Measurements from ENCODE around the gene CIC.
A peak's percentile ranks its signal among the peaks of the same experiment; 100 is the strongest.

The CIC gene

DNA sequence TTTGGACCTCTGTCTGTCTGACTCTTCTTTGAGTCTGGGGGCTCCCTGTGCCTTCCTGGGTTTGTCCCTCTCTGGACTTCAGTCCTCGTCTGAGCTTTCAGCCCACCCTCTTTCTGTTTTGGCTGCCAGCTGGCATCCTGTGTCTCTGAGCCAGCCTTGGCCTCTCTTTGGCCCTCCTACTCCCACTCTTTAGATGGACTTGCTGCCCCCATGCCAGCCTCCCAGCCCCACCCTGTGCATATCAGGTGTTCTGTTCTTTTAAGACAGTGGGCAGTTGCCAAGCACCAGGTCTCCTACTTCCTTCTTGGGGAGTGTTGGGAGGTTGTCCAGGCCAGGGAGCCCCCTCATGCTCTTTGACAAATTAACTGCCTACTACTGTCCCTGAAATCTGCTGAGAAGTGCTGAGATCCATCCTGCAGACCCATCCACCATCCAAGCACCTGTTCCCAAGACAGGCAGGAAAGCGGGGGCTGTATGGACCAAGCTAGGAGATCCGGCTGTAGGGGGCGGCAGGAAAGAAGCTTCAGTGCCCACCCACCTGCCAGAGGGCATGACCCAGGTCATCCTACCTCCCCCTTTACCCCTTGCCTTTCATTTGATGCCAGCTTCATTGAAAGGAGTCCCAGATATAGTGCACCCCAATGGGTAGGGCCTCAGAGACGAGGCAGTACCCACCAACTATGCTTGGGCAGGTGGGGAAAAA lies 9.6 kb downstream of the CIC start:
- DNase-seq: no peak

DNA sequence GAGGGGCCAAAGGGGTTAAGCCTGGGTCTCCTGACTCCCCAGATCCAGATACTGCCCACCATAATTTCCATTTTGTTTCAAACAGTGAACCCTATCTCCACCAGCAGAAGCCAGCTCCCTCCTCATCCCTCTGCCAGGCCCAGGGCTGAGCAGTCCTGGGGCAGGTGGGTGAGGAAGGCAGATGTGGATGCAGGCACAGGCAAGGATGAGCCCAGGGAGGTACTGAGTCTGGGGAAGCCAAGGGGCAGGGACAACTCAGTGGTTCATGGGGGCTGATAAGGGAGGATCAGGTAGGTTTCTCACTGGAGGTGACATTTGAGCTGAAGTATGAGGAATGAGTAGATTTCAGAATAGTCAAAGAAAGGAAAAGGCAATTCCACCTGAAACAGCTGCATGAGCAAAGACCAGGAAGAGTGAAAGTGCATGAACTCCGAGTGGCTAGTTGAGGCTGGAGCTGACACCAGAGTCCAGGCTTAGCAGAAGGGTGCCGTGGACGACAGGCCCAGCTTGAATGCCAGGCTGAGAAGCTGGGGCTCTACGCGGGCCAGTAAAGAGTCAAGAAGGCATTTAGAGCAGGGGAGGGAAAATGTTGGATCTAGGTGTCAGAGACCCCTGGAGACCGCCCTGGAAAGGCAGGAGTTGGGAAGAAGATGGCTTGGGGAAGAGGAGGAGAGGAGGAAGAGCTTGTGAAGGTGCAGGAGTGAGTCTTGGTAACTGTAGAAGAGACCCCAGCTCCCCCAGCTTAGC lies 10.3 kb downstream of the CIC start:
- no peak for DNase-seq

DNA sequence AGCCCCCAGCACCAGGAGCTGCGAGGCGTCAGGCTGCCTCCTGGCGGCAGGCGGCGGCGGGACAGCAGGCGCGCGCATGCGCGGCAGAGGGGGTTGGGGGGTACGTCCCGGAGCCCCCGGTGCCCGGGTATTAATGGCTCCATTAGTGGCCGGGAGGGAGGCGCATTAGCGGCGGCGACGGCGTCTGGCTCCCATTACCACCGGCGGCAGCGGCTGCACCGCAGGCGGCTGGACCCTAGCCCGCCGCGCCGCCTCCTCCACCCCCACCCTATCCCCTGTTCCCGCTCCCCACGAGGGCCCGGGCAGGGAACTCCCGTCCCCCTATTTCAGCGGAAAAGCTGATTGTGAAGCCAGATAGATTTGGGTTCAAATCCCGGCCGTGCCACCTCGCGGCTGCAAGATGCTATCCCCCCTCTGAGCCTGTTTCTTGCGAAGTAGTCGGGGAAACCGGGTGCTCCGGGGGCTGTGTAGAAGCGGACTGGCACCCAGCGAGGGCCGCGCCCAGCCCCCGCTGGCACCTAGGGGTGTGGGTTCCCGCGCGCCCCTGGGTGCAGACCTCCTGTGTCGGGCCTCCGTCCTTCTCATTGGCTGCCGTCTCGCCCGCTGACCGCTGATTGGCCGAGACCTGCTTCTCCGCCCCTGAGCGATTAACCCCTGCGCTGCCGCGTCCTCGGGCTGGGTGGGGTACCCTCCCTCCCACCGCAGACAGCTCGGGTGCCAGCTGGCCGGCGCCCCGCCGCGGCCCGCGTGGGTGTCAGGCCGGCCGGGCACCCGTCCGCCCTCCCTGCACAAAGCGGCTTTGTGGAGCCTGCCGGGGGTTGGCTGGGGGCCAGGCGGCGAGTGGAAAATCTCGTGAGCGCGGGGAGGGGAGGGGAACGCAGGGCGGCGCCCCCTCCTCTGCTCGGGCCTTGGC lies 11.1 kb downstream of the CIC start:
- peak; percentile 92 for DNase-seq

DNA sequence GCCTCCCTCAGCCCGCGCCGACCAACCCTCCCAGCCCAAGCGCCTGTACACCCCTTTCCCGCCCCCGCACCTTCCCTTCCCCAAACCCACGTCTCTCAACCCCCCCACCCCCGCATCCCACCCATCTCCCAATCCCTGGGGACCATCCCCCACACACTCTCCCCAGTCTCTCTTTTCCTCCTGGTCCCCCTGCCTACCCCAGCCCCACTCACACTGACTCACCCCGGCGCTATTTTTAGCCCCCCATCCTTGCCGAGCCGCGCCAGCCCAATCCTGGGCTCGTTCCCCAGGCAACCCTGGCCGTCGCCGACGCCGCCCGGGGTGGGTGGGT lies 11.7 kb downstream of the CIC start:
- no peak for DNase-seq

DNA sequence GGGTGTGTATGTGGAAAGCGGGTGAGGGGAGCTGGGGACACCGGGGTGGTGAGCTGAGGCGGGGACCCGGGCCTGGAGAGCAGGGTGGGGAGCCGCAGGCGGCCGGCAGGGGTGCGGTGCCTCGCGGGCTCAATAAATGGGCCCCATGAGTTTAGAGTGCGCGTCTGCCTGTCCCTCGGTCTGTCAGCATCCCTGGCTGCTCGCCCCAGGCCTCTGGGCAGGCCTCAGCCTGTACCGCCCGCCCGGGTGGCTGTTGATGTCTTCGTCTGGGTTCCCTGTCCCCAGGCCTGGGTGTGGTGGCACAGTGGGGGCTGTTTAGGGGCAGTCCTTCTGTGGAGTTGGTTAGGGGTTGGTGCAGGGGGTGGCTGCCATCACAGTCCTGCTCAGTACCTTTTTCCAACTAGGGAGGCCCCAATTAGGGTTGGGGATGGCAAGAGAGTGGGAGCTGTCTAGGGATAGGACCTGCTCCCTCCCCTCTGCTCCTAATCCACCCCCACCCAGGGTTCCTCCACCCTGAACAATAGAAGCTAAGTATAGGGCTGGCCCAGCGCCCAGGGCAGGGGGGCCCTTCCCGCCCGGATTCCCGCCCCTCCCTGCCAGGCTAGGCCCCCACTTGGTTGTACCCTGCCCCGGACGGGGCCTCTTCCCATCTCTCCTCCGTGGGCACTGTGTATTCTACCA lies 12.2 kb downstream of the CIC start:
- peak; percentile 71 for DNase-seq

DNA sequence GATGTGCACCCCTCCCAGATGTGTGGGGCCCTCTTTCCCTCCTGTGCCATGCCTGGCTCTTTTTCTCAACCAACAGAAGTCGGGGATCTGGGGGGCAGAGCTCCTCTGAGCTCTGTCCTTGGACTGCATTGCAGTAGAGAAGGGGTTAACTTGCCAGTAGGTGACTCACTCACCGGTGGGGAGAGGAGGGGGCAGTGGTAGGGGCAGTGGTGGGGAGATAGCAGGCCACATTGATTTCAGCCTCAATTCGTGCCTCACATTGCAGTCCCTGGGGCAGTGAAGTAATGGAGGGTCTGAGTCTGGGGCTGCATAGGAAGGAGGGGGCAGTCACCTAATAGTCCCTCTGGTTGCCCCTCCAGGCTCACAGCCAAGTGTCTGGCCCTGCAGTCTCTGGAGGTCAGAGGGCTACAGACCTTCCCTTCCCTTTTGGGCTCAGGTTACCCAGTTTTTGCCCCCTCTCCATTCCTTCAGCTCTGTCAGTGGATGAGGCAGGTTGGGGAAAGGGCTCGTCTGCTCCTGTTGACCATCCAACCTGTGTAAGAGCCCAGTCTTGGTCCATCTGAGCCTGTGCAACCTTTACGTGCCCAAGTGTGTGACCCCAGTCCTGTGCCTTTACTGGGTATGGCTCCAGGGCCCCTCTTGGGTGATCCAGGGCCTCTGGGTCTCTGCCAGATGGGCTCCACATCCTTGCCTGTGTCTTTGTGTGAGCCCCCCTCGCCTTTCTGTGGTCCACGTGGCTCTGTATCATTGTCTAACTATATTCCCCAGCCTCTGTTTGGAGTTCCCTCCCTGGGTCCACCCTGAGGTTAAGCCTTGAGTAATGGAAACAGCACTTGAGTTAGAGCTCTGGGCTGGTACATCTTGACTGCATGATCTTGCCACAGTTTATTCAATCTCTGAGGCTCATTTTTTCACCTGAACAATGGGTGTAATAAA lies 13.0 kb downstream of the CIC start:
- DNase-seq: peak; percentile 60

DNA sequence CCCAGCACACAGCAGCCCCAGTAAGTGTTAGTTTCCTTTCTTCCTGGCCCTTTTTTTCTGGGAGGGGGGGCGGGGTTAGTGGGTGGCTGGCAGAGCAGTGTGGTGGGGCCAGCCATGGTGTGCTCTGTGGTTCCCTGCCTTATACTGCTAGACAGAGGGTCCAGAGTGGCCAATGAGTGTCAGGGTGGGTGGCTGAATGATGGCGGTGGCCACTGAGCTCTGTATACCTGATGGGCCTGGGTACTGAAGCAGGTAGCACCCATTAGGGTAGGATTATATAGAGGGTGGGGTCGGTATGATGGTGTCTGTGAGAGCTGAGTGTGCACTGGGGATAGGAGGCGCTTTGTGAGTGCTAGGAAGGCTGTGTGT lies 13.8 kb downstream of the CIC start:
- no peak for DNase-seq

DNA sequence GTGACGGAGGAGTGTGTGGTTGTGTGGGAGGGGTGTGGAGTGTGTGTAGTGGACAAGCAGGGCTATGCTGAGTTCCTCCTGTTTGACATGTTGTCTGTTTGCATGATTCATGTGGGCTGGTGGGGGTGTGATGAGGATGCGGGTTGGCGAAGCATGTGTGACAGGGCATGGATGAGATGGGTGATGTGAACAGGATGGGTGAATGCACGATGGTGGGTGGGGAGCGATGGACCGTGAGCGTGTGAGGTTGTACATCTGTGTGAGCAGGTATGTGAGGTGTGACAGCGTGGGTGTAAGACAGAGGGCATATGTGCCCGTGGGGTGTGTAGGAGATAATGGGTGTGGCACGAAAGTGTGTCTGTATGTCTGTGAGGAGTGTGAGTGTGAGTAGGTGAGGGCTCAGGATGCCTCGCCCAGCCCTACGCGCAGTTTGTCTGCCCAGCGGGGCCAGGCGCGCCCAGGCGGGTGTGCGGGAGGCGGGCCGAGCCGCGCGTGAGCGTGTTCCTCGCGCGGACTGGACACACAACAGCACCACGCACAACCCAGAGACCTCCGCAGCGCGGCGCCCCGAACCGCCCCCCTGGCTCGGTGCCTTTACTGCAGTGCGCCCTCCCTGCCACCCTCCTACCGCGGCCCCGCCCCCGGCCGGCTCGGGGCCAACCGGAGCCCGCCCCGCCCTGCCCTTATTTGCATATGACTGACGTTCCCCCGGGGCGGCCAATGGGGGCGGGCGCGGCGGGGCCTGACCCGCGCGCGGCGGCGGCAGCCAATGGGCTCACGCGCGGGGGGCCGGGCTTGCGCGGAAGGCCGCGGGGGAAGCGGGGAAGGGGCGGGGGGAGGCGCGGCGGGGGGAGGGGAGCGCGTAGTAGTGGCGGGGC lies 14.4 kb downstream of the CIC start:
- peak; percentile 93 for DNase-seq

DNA sequence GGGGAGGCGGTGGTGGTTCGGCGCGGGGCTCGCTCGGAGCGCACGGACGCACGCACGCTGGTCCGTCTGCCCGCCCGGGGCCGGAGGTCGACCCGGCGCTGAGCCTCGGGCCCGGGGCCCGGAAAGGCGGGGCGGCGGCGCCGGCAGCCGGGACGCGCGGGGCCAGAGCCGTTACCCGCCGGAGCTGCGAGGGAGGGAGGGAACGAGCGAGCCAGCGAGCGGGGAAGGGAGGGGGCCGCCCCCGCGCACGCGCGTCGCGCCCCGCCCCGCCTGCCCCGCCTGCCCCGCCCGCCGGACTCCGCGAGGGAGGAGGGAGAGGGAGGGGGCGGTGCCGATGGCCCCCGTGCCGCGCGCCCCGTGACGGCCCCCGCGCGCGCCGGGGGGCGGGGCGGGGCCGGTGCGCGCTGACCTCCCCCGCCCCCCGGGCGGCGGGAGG lies 15.0 kb downstream of the CIC start:
- peak; percentile 74 for DNase-seq

DNA sequence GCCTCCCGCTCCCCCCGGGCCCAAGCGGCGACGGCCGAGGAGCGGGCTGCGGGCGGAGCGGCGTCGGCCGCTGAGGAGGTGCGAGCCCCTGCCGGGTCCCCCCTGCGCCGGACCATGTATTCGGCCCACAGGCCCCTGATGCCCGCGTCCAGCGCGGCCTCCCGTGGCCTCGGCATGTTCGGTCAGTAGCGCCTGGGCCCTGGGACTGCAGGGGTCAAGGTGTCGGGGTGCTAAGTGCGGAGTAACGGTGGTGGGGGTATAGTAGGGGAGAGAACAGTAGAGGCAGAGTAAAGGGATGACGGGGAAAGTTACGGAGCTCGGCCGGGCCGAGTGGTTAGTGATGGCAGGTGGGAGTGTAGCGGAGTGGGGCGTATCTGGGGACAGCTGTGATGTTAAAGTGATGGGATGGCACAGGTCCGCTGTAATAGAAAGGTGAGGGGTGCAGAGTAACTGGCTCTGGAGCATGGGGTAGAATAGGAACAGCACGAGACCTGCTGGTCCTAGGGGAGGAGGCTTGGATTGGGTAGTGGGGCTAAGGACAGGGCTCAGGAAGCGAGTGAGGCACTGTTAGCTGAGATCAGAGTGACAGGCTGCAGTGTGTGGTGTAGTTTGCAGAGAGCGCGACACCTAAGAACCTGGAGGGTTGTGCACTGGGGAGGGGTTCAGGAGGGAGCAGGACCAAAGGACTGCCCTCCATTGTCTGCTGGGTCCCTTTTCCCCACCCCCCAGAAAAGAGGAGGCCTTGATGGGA lies 15.7 kb downstream of the CIC start:
- no peak for DNase-seq

DNA sequence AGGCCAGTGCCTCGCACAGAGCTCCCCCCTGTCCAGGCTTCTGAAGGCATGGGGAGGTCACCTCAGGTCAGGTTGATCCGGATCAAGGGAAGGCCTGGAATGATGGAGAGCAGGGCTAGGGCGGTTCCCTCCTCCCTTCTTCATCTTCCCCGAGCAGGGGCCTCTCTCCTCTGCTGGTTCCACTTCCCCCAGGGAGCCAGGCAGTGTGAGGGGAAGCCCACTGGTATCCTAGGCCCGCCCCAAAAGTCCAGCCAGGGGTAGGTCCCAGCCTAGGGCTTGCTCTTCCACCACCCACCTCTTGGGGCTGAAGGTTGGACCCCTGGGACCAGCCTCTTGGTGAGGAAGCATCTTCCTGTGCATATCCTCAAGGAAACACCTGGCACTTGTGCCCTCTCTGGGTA lies 16.5 kb downstream of the CIC start:
- DNase-seq: no peak

DNA sequence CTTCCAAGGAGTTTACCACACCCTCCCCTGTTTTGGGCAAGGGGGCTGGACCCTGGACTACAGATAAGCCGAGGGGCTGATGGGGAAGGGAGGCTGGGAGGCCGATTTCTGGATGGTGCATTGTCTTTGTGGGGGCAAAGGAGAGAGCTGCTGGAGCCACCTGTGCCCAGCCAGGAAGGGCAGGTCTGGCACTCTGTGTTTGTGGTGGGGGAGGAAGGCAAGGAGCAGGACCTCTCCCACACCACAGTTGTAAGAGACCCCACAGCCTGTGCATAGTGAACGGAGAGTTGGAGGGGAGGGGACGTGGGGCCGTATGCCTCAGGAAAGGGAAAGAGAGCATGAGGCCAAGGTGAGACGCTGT lies 16.9 kb downstream of the CIC start:
- DNase-seq: no peak

DNA sequence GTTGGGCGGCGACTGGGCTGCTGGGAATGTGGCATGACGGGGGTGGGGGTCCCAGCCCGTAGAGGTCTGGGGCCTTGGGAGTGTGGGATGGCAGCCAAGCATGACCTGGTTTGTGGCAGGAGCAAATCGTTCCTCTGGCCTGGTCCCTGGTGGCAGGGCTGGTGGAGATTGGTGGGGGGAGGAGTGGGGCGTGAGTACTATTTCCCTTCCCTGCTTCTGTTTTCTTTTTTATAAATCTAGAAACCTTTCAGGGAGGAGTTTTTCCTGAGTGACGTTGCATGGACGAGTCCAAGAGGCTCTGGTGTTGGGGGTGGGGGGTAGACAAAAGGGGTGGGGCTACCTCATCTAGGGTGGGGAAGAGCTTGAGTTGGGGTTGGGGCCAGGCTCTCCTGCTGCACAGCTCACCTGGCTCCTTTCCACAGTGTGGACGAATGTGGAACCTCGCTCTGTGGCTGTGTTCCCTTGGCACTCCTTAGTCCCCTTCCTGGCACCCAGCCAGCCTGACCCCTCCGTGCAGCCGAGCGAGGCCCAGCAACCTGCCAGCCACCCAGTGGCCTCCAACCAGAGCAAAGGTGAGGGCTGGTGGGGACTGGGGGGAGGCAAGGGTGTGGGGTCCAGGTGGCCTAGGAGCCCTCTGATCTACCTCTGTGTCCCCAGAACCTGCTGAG lies 17.4 kb downstream of the CIC start:
- DNase-seq: no peak

DNA sequence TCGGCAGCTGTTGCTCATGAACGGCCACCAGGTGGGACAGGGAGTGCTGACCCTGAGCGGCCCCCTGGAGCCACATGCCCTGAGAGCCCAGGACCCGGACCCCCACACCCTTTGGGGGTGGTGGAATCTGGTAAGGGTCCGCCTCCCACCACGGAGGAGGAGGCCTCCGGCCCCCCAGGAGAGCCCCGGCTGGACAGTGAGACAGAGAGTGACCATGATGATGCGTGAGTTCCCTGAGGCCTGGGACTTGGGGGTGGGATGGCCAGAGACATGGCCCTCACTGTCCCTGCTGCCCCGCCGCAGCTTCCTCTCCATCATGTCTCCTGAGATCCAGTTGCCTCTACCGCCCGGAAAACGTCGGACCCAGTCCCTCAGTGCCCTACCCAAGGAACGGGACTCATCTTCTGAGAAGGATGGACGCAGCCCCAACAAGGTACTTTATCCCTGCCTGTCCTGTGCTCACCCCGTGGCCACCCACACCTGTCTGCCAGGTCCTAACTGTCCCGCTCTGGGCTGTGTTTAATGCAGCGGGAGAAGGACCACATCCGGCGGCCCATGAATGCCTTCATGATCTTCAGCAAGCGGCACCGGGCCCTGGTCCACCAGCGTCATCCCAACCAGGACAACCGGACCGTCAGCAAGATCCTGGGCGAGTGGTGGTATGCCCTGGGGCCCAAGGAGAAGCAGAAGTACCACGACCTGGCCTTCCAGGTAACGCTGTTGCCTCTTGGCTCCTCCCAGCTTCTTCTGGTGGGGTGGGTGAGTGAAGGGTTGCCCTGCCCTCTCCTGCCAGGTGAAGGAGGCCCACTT lies 18.2 kb downstream of the CIC start:
- DNase-seq: no peak

DNA sequence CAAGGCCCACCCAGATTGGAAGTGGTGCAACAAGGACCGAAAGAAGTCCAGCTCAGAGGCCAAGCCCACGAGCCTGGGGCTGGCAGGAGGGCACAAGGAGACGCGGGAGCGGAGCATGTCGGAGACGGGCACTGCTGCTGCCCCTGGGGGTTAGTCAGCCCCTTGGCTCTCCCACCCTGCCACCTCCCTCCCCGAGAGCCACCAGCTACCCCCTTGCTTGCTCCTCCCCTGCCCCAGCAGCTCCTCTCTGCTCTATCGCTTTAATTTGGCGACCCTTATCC lies 18.7 kb downstream of the CIC start:
- no peak for DNase-seq

DNA sequence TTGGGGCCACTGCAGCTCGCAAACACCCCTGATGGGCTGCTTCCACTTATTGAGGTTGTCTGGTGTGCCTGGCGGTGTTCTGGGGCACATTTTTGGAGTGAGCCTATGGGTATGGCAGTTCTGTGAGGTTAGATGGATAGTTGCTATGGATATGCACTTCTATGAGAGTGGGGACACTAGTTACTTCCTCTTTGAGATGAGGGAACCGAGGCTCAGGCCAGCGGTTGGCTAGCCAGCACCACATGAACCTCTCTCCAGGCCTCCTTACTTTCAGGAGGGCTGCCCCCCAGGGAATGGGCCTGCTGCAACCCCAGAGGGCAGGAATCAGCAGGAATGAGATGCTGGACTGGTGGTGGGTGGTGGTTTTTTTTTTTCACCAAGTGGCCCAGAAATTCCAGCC lies 19.3 kb downstream of the CIC start:
- no peak for DNase-seq

DNA sequence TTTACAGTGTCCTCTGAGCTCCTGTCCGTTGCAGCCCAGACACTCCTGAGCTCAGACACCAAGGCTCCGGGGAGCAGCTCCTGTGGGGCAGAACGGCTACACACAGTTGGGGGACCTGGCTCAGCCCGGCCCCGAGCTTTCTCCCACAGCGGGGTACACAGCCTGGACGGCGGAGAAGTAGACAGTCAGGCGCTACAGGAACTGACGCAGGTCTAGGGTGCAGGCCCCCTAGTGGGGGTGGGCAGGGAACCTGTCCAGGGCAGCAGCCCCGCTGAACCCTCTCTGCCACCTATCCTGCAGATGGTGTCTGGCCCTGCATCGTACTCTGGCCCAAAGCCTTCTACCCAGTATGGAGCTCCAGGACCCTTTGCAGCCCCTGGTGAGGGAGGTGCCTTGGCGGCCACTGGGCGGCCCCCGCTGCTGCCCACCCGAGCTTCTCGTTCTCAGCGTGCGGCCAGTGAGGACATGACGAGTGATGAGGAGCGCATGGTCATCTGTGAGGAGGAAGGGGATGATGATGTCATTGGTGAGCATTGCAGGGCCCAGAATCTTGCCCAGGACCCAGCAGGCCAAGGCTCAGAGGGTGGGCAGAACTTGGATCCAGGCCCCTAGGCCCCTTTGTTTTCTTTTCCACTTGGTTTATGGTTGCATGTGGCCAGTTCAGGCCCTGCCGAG lies 20.0 kb downstream of the CIC start:
- no peak for DNase-seq

DNA sequence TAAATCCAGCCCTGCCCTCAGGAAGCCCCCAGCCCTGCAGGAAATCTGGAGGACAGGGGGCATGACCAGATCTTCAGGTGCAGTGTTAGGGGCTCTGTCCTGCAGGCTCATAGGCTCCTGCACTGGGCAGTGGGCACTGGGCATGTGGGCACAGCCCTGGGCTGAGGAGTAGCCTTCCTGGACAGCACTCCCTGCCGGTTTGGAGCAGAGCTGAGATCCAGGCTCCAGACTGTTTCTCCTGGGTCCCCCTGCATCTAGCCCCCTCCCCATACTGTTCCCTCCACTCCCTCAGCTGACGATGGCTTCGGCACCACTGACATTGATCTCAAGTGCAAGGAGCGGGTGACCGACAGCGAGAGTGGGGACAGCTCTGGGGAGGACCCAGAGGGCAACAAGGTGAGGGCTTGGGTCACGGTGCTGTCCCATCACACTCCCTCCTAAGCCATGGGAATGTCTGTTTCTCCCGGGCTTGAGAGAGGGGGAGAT lies 20.5 kb downstream of the CIC start:
- DNase-seq: no peak
